B cell (primary cell): Measurements from ENCODE around the gene CCDC60. TPM values are rescaled to one million over a fixed set of nuclear protein-coding genes. Genes with fewer than 3 reads are reported as not detected.

Experiments used
- ATAC-seq: fragments of 200-7000 bp; cut with Tn5 transposase; one replicate; pipeline ENCODE4 v1.10.0; 2021; ENCODE audit warnings: low read depth, mild to moderate bottlenecking, moderate number of reproducible peaks, moderate library complexity
- CTCF ChIA-PET: fragments of 350-600 bp; sonication (Branson Sonifier 250); formaldehyde crosslinking; loops from one replicate; lab custom pipeline; 2021; ENCODE audit warnings: antibody characterized with exemption, inconsistent platforms; lab: Charles Lee
- POLR2A ChIA-PET: fragments of 350-600 bp; sonication (Branson Sonifier 250); formaldehyde crosslinking; loops from one replicate; lab custom pipeline; 2021; ENCODE audit warnings: antibody characterized with exemption; lab: Charles Lee
- DNase-seq: peaks from one replicate; pipeline ENCODE4 v3.0.0; 2013
- H2AFZ ChIP-seq: 2 replicates; pipeline ENCODE4 v1.6.1; 2012; ENCODE audit warnings: mild to moderate bottlenecking, low read depth, low read length; ENCODE audit not compliant: insufficient read depth, poor library complexity, severe bottlenecking
- H3K27ac ChIP-seq, 2 donors: 1 replicate in 1 of 2; 2 replicates in 1 of 2; pipeline ENCODE4 v1.5.1; 2012 to 2013; ENCODE audit warnings: low read length in 2 of 2, mild to moderate bottlenecking in 2 of 2, moderate library complexity in 1 of 2
- H3K27me3 ChIP-seq, 4 experiments: fragments of 200-600 bp in 1 of 4; sonication (generic) in 1 of 4; replicated peaks in 1 of 4; 1 replicate in 2 of 4; 2 replicates in 2 of 4; pipeline versions ENCODE4 v1.6.1 to v1.7.0; 2013 to 2016; ENCODE audit warnings: low read length in 3 of 4, mild to moderate bottlenecking in 2 of 4, mixed read lengths in 1 of 4, moderate library complexity in 1 of 4; ENCODE audit not compliant: insufficient read depth in 4 of 4, control insufficient read depth in 3 of 4; ENCODE audit errors: control extremely low read depth in 1 of 4
- H3K36me3 ChIP-seq, 2 experiments: replicated peaks in 1 of 2; 1 replicate in 1 of 2; 2 replicates in 1 of 2; pipeline versions ENCODE4 v1.6.1 to v1.7.1; 2013; ENCODE audit warnings: low read length in 1 of 2; ENCODE audit not compliant: insufficient read depth in 2 of 2, control insufficient read depth in 1 of 2; ENCODE audit errors: control extremely low read depth in 1 of 2, extremely low read depth in 1 of 2
- H3K4me1 ChIP-seq, 2 donors: fragments of 200-600 bp in 1 of 2; sonication (generic) in 1 of 2; 1 replicate in 1 of 2; 2 replicates in 1 of 2; pipeline versions ENCODE4 v1.5.1 to v1.6.1; 2013 to 2017; ENCODE audit warnings: low read length in 2 of 2; ENCODE audit not compliant: control insufficient read depth in 2 of 2, insufficient read depth in 2 of 2
- H3K4me2 ChIP-seq: replicated peaks from 2 replicates; pipeline ENCODE3; 2012; ENCODE audit warnings: mild to moderate bottlenecking, low read depth, low read length; ENCODE audit not compliant: poor library complexity, severe bottlenecking
- H3K4me3 ChIP-seq, 5 experiments: fragments of 200-600 bp in 1 of 5; sonication (generic) in 1 of 5; 1 replicate in 3 of 5; 2 replicates in 2 of 5; pipeline versions ENCODE4 v1.5.1 to v1.7.0; 2011 to 2016; ENCODE audit warnings: low read length in 4 of 5, mild to moderate bottlenecking in 4 of 5, low read depth in 2 of 5, control low read depth in 1 of 5, moderate library complexity in 1 of 5; ENCODE audit not compliant: insufficient read depth in 1 of 5; ENCODE audit errors: control extremely low read depth in 1 of 5, extremely low read depth in 1 of 5
- H3K79me2 ChIP-seq: fragments of 200-600 bp; sonication (generic); one replicate; pipeline ENCODE4 v1.6.0; 2016; ENCODE audit warnings: low read length; ENCODE audit not compliant: control insufficient read depth, insufficient read depth
- H3K9ac ChIP-seq: fragments of 200-600 bp; sonication (generic); 2 replicates; pipeline ENCODE4 v1.6.1; 2017; ENCODE audit warnings: mild to moderate bottlenecking, low read length, moderate library complexity
- H3K9me3 ChIP-seq, 3 donors: one replicate each; pipeline versions ENCODE4 v1.6.1 to v1.7.1; 2013; ENCODE audit warnings: low read length in 2 of 3; ENCODE audit not compliant: control insufficient read depth in 2 of 3, insufficient read depth in 1 of 3; ENCODE audit errors: control extremely low read depth in 1 of 3
- H4K20me1 ChIP-seq: 2 replicates; pipeline ENCODE4 v1.6.0; 2012; ENCODE audit warnings: mild to moderate bottlenecking, low read length; ENCODE audit not compliant: insufficient read depth, control insufficient read depth, poor library complexity, severe bottlenecking
- H3K27ac Mint-ChIP-seq: one replicate; pipeline ENCODE4 v1.8.0; 2021; ENCODE audit warnings: mixed read lengths
- H3K27me3 Mint-ChIP-seq: one replicate; pipeline ENCODE4 v1.8.0; 2021; ENCODE audit warnings: mixed read lengths
- H3K4me1 Mint-ChIP-seq: one replicate; pipeline ENCODE4 v1.8.0; 2021; ENCODE audit warnings: mixed read lengths
- H3K4me3 Mint-ChIP-seq: one replicate; pipeline ENCODE4 v1.8.0; 2021; ENCODE audit warnings: mixed read lengths
- H3K9me3 Mint-ChIP-seq: one replicate; pipeline ENCODE4 v1.8.0; 2022; ENCODE audit warnings: mixed read lengths; ENCODE audit not compliant: insufficient read depth
- EZH2 ChIP-seq: IDR thresholded peaks from 2 replicates; pipeline ENCODE4 v1.6.1; 2012; ENCODE audit warnings: borderline replicate concordance, low read depth, mild to moderate bottlenecking, moderate library complexity, low read length; ENCODE audit not compliant: insufficient read depth, poor library complexity, severe bottlenecking
- WGBS: methylation state at CpG from one replicate; pipeline ENCODE4 v1.1.5; 2013; ENCODE audit warnings: missing lambda C conversion rate; ENCODE audit not compliant: insufficient coverage; 5-methylcytosine and 5-hydroxymethylcytosine counted together
- intact Hi-C: fragments of 100-400 bp; cut with micrococcal nuclease; formaldehyde crosslinking; loops from one replicate; pipeline ENCODE4 v1.10.0; 2022
- polyA plus RNA-seq: library from polyadenylated mRNA; depleted of rRNA; stranded (reverse); fragments of >200 nt; gene quantifications from 2 replicates; pipeline ENCODE4 v1.2.3, GENCODE V29; 2012
- total RNA-seq, 2 donors: library from RNA; stranded (reverse); fragments of 120-200 nt in 1 of 2; gene quantifications; 1 replicate in 1 of 2; 2 replicates in 1 of 2; pipeline versions ENCODE4 v1.2.3 to v1.2.4, GENCODE V29; 2013 to 2022
- TF ChIP-seq, protein P1 (sequence below): fragments of 200-600 bp; IDR thresholded peaks from one replicate; pipeline ENCODE4 v1.8.0; 2022; ENCODE audit warnings: antibody characterized with exemption, mild to moderate bottlenecking

Gene CCDC60
- total and polyA plus RNA-seq, 2 donors (not counting 1 experiment from before 2014, with no cell fraction given): not detected

DNA sequence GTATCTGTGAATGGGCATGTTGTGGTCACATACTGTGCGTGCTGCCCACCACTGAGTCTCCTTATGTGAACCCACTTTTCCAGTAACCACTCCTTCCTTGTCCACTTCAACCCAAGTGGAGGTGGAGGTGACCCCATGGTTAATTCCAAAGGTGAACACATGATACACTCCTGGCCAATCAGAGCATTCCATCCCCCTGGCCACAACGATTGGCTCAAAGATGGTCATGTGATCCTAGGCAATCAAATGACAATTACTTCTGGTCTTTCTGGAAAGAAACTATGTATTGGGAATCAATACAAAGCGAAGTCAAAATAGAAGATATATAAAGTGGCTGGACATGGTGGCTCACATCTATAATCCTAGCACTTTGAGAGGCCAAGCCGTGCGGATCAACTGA, 20.2 kb upstream of the CCDC60 start:
- H3K9me3 ChIP-seq: peaks cover 0 to 1% (median 0%) of the 10 kb centered on the region in 3 donors
- H3K27ac Mint-ChIP-seq: no peak overlapping the region
- 86% methylated on average over 1 of the region's 5 CpGs for WGBS
- H3K4me3 Mint-ChIP-seq: no peak overlapping the region
- POLR2A ChIA-PET: no interaction called here
- no peaks in the 10 kb centered on the region for H3K27me3 ChIP-seq
- no peaks in the 10 kb centered on the region for H3K9me3 Mint-ChIP-seq
- no peaks in the 10 kb centered on the region for H3K79me2 ChIP-seq
- no peak overlapping the region for H3K9ac ChIP-seq
- H3K27me3 Mint-ChIP-seq: peaks cover 8% of the 10 kb centered on the region
- DNase-seq: no peak
- no peaks in the 10 kb centered on the region for H4K20me1 ChIP-seq
- CTCF ChIA-PET: no interaction called here
- ATAC-seq: no peak
- no peak overlapping the region for H3K4me3 ChIP-seq
- no peak for TF ChIP-seq EZH2
- TF ChIP-seq, protein P1, sequence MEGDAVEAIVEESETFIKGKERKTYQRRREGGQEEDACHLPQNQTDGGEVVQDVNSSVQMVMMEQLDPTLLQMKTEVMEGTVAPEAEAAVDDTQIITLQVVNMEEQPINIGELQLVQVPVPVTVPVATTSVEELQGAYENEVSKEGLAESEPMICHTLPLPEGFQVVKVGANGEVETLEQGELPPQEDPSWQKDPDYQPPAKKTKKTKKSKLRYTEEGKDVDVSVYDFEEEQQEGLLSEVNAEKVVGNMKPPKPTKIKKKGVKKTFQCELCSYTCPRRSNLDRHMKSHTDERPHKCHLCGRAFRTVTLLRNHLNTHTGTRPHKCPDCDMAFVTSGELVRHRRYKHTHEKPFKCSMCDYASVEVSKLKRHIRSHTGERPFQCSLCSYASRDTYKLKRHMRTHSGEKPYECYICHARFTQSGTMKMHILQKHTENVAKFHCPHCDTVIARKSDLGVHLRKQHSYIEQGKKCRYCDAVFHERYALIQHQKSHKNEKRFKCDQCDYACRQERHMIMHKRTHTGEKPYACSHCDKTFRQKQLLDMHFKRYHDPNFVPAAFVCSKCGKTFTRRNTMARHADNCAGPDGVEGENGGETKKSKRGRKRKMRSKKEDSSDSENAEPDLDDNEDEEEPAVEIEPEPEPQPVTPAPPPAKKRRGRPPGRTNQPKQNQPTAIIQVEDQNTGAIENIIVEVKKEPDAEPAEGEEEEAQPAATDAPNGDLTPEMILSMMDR: no peak
- H3K27ac ChIP-seq: no peak overlapping the region
- H2AFZ ChIP-seq: no peak overlapping the region
- H3K36me3 ChIP-seq: no peaks in the 10 kb centered on the region
- H3K4me2 ChIP-seq: no peak overlapping the region
- intact Hi-C loops: no loop called here
- peaks cover 5% of the 10 kb centered on the region for H3K4me1 Mint-ChIP-seq
- H3K4me1 ChIP-seq: peaks cover 0 to 7% of the 10 kb centered on the region in 2 donors

DNA sequence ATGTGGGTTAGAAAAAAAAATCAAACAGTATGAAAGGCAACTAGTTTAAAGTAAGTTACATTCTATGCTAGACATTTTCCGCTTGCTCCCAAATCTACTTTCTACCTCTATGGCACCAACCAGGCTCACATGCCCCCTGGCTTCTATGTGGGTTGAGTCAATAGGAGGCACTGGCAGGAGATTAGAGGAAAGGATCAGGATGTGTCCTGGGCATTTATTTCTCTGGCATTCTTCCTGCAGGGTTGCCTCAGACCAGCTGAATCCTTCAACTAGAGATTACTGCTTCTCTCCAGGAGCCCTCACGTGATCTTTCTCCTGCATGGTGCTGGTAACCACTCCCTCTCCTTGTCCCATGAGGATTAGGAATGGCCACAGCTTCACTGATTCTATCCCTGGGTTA, 14.9 kb upstream of the CCDC60 start:
- intact Hi-C loops: no loop called here
- H3K79me2 ChIP-seq: no peaks in the 10 kb centered on the region
- no peak overlapping the region for H3K27ac Mint-ChIP-seq
- H3K4me2 ChIP-seq: no peak overlapping the region
- H3K9ac ChIP-seq: no peak overlapping the region
- H4K20me1 ChIP-seq: no peaks in the 10 kb centered on the region
- no peak for DNase-seq
- no peak for TF ChIP-seq EZH2
- TF ChIP-seq, protein P1: no peak
- H3K9me3 Mint-ChIP-seq: peaks cover 3% of the 10 kb centered on the region
- H3K4me3 ChIP-seq: no peak overlapping the region
- H3K4me1 ChIP-seq: peaks cover 0 to 7% of the 10 kb centered on the region in 2 donors
- CTCF ChIA-PET: no interaction called here
- no peaks in the 10 kb centered on the region for H3K36me3 ChIP-seq
- peaks cover 0 to 2% (median 0%) of the 10 kb centered on the region in 4 experiments for H3K27me3 ChIP-seq
- H3K27me3 Mint-ChIP-seq: peaks cover 25% of the 10 kb centered on the region
- no peak overlapping the region for H3K4me3 Mint-ChIP-seq
- no peak overlapping the region for H2AFZ ChIP-seq
- 59% methylated on average over 1 of the region's 2 CpGs for WGBS
- no peaks in the 10 kb centered on the region for H3K9me3 ChIP-seq
- H3K4me1 Mint-ChIP-seq: peaks cover 5% of the 10 kb centered on the region
- ATAC-seq: no peak
- H3K27ac ChIP-seq: no peak overlapping the region
- POLR2A ChIA-PET: no interaction called here
